HG03442 (cell line): Measurements from ENCODE around the gene DUSP16.
"Not testable (repeated sequence)": the region's sequence is repeated elsewhere in the genome, so short reads cannot be mapped to it uniquely, and the experiment has no call there.

Experiments
- ATAC-seq: cut with Tn5 transposase; IDR thresholded peaks from one replicate; pipeline ENCODE4 v1.9.1; 2021; ENCODE audit warnings: mild to moderate bottlenecking, moderate library complexity; ENCODE audit not compliant: unreplicated experiment

DUSP16 gene

GRCh38 chr12:12473223-12473622, 89.4 kb downstream of the DUSP16 start:
- ATAC-seq, result no peak

DNA sequence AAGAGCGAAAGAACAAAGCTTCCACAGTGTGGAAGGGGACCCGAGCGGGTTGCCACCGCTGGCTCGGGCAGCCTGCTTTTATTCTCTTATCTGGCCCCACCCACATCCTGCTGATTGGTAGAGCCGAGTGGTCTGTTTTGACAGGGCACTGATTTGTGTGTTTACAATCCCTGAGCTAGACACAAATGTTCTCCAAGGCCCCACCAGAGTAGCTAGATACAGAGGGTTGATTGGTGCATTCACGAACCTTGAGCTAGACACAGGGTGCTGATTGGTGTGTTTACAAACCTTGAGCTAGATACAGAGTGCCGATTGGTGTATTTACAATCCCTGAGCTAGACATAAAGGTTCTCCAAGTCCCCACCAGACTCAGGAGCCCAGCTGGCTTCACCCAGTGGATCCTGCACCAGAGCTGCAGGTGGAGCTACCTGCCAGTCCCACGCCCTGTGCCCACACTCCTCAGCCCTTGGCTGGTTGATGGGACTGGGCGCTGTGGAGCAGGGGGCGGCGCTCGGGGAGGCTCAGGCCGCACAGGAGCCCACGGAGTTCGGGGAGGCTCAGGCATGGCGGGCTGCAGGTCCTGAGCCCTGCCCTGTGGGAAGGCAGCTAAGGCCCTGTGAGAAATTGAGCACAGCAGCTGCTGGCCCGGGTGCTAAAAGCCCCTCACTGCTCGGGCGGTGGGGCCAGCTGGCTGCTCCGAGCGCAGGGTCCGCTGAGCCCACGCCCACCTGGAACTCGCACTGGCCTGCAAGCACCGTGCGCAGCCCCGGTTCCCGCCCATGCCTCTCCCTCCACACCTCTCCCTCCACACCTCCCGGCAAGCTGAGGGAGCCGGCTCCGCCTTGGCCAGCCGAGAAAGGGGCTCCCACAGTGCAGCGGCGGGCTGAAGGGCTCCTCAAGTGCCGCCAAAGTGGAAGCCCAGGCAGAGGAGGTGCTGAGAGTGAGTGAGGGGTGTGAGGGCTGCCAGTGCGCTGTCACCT, 90.4 kb downstream of the DUSP16 start:
- not testable (repeated sequence) for ATAC-seq

DNA sequence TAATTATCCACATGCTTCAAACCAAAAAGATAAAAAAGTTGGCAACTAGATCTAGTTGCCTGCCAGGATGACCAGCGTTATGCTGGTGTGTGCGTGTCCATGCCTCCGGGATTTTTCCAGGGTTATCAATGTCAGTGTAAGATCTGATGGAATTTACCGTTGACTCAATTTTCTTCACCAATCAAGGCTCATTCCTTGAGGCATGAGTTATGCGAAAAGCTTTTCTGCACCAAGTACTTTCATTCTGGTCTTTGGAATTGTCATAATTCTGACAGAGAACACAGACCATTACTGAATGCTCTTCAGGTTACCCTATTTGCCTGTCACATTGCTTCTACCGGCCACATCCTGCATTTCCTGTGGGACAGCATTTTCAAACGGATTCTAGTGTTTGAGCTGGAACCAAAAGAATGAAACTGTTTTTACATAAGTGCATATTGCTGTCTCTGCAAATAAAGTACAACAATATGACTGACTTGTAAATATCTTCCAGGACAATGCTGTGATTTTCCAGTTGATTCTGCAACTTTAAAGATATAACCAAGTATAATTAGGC, 91.8 kb downstream of the DUSP16 start:
- ATAC-seq, result no peak

DNA sequence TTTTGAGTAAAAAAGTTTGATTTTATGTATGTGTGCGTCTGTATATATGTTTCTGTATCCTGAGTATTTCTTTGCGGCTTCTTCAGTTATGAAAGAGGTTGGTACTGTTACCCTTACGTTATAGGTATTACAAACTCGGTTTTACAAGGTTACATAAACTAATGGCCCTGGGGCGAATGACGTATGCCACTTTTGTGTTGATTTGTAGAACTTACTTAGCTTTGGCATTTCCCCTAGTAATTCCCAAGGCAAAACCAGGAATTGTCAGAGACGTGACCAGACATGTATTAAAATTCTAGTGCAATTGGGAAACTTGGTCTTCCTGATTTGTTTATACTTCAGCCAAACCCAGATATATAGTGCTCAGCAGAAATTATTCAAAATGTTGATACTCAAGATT, 93.3 kb downstream of the DUSP16 start:
- no peak for ATAC-seq

- no peak for ATAC-seq
Observed at GRCh38 chr12:12468575-12468974, 94.1 kb downstream of the DUSP16 start.

DNA sequence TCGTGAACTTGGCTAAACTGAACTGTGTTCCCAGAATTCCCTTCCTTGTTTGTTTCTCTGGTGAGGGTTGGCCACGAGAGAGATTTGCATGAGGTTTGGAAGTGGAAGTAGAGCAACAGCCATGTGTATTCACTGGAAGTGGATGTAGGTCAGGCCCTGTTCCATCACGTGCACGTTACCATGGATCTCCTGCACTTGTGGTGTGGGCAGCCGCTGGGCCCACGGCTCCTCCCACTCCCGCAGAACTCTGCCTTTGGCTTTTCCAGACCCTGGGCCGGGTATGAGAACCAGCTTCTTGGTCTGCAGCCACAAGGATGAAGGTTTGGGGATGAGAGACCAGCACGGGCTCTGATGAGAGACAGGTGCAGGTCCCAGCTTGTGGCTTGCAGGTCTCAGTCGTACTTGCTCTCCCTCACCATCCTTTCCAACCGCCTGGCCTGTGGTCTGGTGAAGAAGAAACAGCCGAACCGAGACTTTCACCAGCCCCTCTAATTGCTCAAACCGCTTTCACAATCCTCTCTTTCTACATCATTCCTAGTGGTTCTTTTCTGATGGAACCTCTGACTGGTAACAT, 94.9 kb downstream of the DUSP16 start:
- no peak for ATAC-seq

GRCh38 chr12:12467264-12467663, 95.4 kb downstream of the DUSP16 start:
- no peak for ATAC-seq

GRCh38 chr12:12466157-12466556, 96.5 kb downstream of the DUSP16 start:
- no peak for ATAC-seq

- ATAC-seq, result no peak
Observed at GRCh38 chr12:12465522-12465921, 97.1 kb downstream of the DUSP16 start.

- no peak for ATAC-seq
Observed at GRCh38 chr12:12461923-12462315, 100.7 kb downstream of the DUSP16 start.

GRCh38 chr12:12460935-12461922, 101.4 kb downstream of the DUSP16 start:
- no peak for ATAC-seq

- ATAC-seq, result no peak
Observed at GRCh38 chr12:12456637-12457036, 106.0 kb downstream of the DUSP16 start.

GRCh38 chr12:12454315-12454714, 108.3 kb downstream of the DUSP16 start:
- ATAC-seq, result no peak

- no peak for ATAC-seq
Observed at GRCh38 chr12:12453635-12454034, 109.0 kb downstream of the DUSP16 start.

DNA sequence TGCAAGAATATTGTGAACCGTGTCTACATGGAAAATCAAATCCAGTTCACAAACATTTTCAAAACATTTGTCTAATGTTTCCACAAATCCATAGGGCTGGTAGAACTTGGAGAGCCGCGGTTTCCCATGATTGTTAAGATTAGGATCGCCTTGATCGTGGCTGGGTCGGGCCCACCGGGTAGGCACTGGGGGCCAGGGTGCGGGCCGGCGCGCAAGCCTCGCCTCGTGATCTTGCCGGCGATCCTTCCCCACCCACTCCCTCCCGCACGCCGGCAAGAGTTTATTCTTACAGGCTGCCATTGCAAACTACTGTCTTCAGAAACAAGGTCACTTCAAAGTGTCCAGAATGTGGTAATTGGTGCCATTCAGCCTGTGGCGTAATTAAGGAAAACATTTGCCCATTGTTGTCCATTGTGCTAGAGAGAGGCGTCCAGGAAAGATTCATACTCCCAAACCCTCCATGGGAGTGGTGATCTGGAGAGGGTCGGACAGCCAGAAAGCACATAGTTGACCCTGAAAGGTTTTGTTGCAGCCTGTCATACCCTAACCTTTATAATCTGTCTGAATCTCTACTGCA, 110.2 kb downstream of the DUSP16 start:
- ATAC-seq, result no peak

DNA sequence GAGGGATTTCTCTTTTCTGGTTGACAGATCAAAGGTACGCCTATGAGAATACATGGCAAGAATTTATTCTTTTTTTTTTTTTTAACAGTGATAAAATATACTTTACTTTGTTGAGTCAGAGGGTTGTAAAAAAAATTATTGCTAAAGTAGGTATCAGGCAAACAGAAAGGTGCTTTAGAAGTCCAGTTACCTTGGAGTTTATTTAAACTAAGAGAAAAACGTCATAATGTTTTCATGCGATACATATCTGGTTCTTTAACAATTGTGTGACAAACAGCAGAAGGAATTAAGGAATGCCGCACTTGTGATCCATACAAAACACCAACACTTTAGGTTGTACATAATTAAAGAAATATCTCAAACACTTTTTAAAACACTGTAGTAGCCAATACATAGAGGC, 111.6 kb downstream of the DUSP16 start:
- no peak for ATAC-seq

GRCh38 chr12:12450043-12450471, 112.6 kb downstream of the DUSP16 start:
- no peak for ATAC-seq

GRCh38 chr12:12449533-12450025, 113.1 kb downstream of the DUSP16 start:
- ATAC-seq, result no peak

DNA sequence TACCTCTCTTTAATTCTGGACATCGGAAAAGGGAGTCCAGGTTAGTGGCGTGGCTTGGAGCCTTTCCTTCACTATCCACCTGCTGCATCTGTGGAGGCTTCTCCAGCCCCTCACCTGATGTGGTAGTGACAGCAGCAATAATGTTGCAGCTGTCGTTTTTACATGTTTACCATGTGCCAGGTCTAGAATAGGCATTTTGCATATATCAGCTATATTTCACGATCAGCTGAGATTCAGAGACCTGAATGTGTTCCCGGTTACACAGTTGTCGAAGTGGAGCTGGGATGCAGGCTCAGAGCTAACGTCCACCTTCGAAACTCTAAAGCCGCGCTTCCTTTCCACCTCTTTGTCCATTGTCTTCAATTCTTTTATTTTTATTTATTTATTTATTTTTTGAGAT, 114.8 kb downstream of the DUSP16 start:
- ATAC-seq, result no peak

DNA sequence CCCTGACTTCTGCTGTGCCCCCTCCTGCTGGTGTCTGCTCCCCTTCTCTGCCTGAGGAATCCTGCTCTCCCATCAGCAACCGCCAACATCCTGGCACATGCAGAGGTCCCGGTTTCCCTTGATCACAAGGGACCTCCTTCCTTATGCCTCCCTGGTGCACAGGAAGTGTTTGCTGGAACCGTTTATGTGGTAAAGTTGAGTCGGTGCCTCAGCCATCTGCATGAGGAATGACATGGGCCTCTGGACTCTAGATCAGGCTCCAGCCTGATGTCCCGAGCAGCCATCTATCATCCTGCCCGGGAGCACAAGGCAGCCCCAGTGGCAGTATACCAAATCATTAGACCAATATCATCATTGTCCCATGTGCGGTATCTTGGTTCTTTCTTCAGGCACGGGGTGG, 115.4 kb downstream of the DUSP16 start:
- ATAC-seq, result no peak
